GM12878 (cell line): ENCODE results near the gene SEL1L. TPM values are rescaled to one million over a fixed set of nuclear protein-coding genes. Genes with fewer than 3 reads are reported as not detected.

Source experiments
- ATAC-seq: fragments of 200-7000 bp; cut with Tn5 transposase; 3 replicates; pipeline ENCODE4 v1.9.1; 2020; ENCODE audit warnings: mild to moderate bottlenecking, moderate library complexity
- BruUV-seq: library from RNA; stranded (reverse); fragments of 400-500 nt; replicated peaks from 2 replicates; lab custom pipeline; 2021; lab: Mats Ljungman, UMichigan
- CTCF ChIA-PET: fragments of 300-600 bp; sonication (Branson Sonifier 250); formaldehyde crosslinking; extraction: SDS; loops from one replicate; lab custom pipeline; 2021; ENCODE audit warnings: inconsistent platforms; lab: Yijun Ruan, JAX
- POLR2A ChIA-PET: fragments of 350-600 bp; formaldehyde crosslinking; extraction: SDS; loops from one replicate; lab custom pipeline; 2021; ENCODE audit warnings: inconsistent platforms; lab: Charles Lee
- RAD21 ChIA-PET: fragments of 300-600 bp; sonication (Branson Sonifier 250); formaldehyde crosslinking; loops from one replicate; lab custom pipeline; 2023; ENCODE audit warnings: antibody characterized with exemption; ENCODE audit not compliant: unreplicated experiment; lab: Charles Lee
- SMC1A ChIA-PET: fragments of 300-600 bp; sonication (Branson Sonifier 250); formaldehyde crosslinking; loops from one replicate; lab custom pipeline; 2023; ENCODE audit not compliant: unreplicated experiment, uncharacterized antibody; lab: Charles Lee
- DNase-seq: peaks from one replicate; pipeline ENCODE4 v3.0.0-alpha.2; 2011; ENCODE audit warnings: low read depth, low spot score
- FAIRE-seq: peaks from 3 replicates; lab custom pipeline; 2011; peaks lifted over from hg19 to GRCh38; lab: Jason Lieb, UNC
- H2AFZ ChIP-seq: 2 replicates; pipeline ENCODE4 v1.6.0; 2011; ENCODE audit warnings: low read depth, low read length, control low read depth; ENCODE audit not compliant: control insufficient read depth
- H3K27ac ChIP-seq: 2 replicates; pipeline ENCODE4 v1.5.1; 2011; ENCODE audit warnings: control low read depth; ENCODE audit not compliant: control insufficient read depth, insufficient read depth
- H3K27me3 ChIP-seq, 2 experiments: replicated peaks in 1 of 2; 2 replicates each; pipeline versions ENCODE4 v1.6.0 to v1.6.1; 2011; ENCODE audit warnings: low read length in 1 of 2; ENCODE audit not compliant: control insufficient read depth in 2 of 2, insufficient read depth in 2 of 2
- H3K36me3 ChIP-seq, 2 experiments: 2 replicates each; pipeline ENCODE4 v1.5.1; 2011; ENCODE audit warnings: low read length in 1 of 2; ENCODE audit not compliant: control insufficient read depth in 2 of 2, insufficient read depth in 2 of 2
- H3K4me1 ChIP-seq: 2 replicates; pipeline ENCODE4 v1.6.1; 2011; ENCODE audit warnings: mild to moderate bottlenecking, low read length, moderate library complexity, mixed read lengths; ENCODE audit not compliant: control insufficient read depth, insufficient read depth
- H3K4me2 ChIP-seq: 2 replicates; pipeline ENCODE4 v1.6.0; 2011; ENCODE audit warnings: control low read depth; ENCODE audit not compliant: control insufficient read depth, insufficient read depth
- H3K4me3 ChIP-seq: fragments of 200-600 bp; sonication (generic); 2 replicates; pipeline ENCODE4 v1.5.1; 2016
- H3K79me2 ChIP-seq: 2 replicates; pipeline ENCODE4 v1.6.0; 2011; ENCODE audit warnings: low read length; ENCODE audit not compliant: control insufficient read depth, insufficient read depth
- H3K9ac ChIP-seq: 2 replicates; pipeline ENCODE4 v1.8.0; 2011; ENCODE audit warnings: low read length, control low read depth, mixed read lengths; ENCODE audit not compliant: control insufficient read depth, insufficient read depth
- H3K9me3 ChIP-seq: replicated peaks from 3 replicates; pipeline ENCODE4 v1.5.1; 2011; ENCODE audit warnings: mild to moderate bottlenecking, low read length; ENCODE audit not compliant: control insufficient read depth, insufficient read depth
- H4K20me1 ChIP-seq: 2 replicates; pipeline ENCODE4 v1.6.0; 2011; ENCODE audit not compliant: control insufficient read depth, insufficient read depth
- ATF7 ChIP-seq: fragments of 450-650 bp; IDR thresholded peaks from 2 replicates; pipeline ENCODE4 v1.6.1; 2016; ENCODE audit warnings: low read depth, mild to moderate bottlenecking
- CBX5 ChIP-seq: sonication (generic); IDR thresholded peaks from 2 replicates; pipeline ENCODE4 v1.6.1; 2016; ENCODE audit warnings: low read depth, moderate library complexity, mild to moderate bottlenecking, inconsistent platforms
- EGR1 ChIP-seq, 2 experiments: IDR thresholded peaks; 1 replicate in 1 of 2; 2 replicates in 1 of 2; pipeline ENCODE4 v1.6.1; 2011 to 2012; ENCODE audit warnings: low read depth in 2 of 2, low read length in 2 of 2, borderline replicate concordance in 1 of 2, mild to moderate bottlenecking in 1 of 2, moderate library complexity in 1 of 2
- ESRRA ChIP-seq: IDR thresholded peaks from 2 replicates; pipeline ENCODE4 v1.6.1; 2012; ENCODE audit warnings: mild to moderate bottlenecking, low read length, improper control_type of control experiment
- EZH2 ChIP-seq: IDR thresholded peaks from 2 replicates; pipeline ENCODE4 v1.6.1; 2012; ENCODE audit warnings: low read depth, mild to moderate bottlenecking, control low read depth, inconsistent platforms, low read length, borderline replicate concordance; ENCODE audit not compliant: control insufficient read depth
- NFXL1 ChIP-seq: fragments of 450-650 bp; IDR thresholded peaks from 2 replicates; pipeline ENCODE4 v1.6.1; 2017; ENCODE audit warnings: antibody characterized with exemption, mild to moderate bottlenecking, borderline replicate concordance
- POLR2A ChIP-seq: IDR thresholded peaks from 2 replicates; pipeline ENCODE4 v1.6.1; 2011; ENCODE audit warnings: low read depth, mild to moderate bottlenecking, low read length
- RAD51 ChIP-seq: fragments of 450-650 bp; IDR thresholded peaks from 2 replicates; pipeline ENCODE4 v1.6.1; 2016; ENCODE audit warnings: moderate library complexity, mild to moderate bottlenecking, inconsistent platforms
- RUNX3 ChIP-seq: IDR thresholded peaks from 2 replicates; pipeline ENCODE4 v1.6.1; 2012; ENCODE audit warnings: low read length, inconsistent platforms
- YBX1 ChIP-seq: fragments of 450-650 bp; IDR thresholded peaks from 2 replicates; pipeline ENCODE4 v1.6.1; 2016; ENCODE audit warnings: antibody characterized with exemption
- ZNF274 ChIP-seq: IDR thresholded peaks from one replicate; pipeline ENCODE4 v1.8.0; 2011; ENCODE audit not compliant: insufficient read length, insufficient read depth
- WGBS: methylation state at CpG from one replicate; pipeline ENCODE4 v1.1.6; 2016; ENCODE audit warnings: low lambda C conversion rate; ENCODE audit not compliant: insufficient replicate concordance, insufficient coverage; ENCODE audit errors: missing lambda C conversion rate; 5-methylcytosine and 5-hydroxymethylcytosine counted together
- in situ Hi-C: fragments of 300-500 bp; cut with MboI; formaldehyde crosslinking; loops from 9 replicates; pipeline ENCODE4 v1.14.3; 2018; ENCODE audit warnings: mixed read lengths
- intact Hi-C: fragments of 100-400 bp; cut with micrococcal nuclease; formaldehyde crosslinking; loops from one replicate; pipeline ENCODE4 v1.14.2; 2022; ENCODE audit not compliant: unreplicated experiment
- polyA plus RNA-seq, 11 experiments: library from polyadenylated mRNA; depleted of rRNA in 4 of 11; unstranded in 6 of 11; stranded (reverse) in 5 of 11; fragments of >200 nt; fragmentation: Nextera tagmentation in 4 of 11; fragmentation: Illumina TruSeq in 1 of 11; extraction: Ambion mirVana in 4 of 11; extraction: Trizol in 1 of 11; gene quantifications; 1 replicate in 1 of 11; 2 replicates in 10 of 11; pipeline versions ENCODE4 v1.2.1 to v1.2.3, GENCODE V29; 2011 to 2016; ENCODE audit warnings: inconsistent platforms in 2 of 11, missing spikeins in 2 of 11, low read depth in 1 of 11
- total RNA-seq, 4 experiments: library from RNA; depleted of rRNA in 3 of 4; stranded (reverse); fragments of >200 nt in 3 of 4; fragmentation: Illumina TruSeq in 1 of 4; extraction: Trizol in 1 of 4; gene quantifications; 2 replicates each; pipeline versions ENCODE4 v1.2.1 to v1.2.3, GENCODE V29; 2013 to 2021
- TF ChIP-seq, protein P1 (sequence below): fragments of 450-650 bp; IDR thresholded peaks from 2 replicates; pipeline ENCODE4 v1.6.1; 2017; ENCODE audit warnings: mild to moderate bottlenecking, low read depth, inconsistent platforms; ENCODE audit not compliant: poor library complexity, severe bottlenecking

Gene SEL1L
- total and polyA plus RNA-seq, 10 of the 15 experiments (the other 5 are each of a cell fraction or from before 2014, with no cell fraction given): 13.4 to 57.2 (median 31.7) TPM

DNA sequence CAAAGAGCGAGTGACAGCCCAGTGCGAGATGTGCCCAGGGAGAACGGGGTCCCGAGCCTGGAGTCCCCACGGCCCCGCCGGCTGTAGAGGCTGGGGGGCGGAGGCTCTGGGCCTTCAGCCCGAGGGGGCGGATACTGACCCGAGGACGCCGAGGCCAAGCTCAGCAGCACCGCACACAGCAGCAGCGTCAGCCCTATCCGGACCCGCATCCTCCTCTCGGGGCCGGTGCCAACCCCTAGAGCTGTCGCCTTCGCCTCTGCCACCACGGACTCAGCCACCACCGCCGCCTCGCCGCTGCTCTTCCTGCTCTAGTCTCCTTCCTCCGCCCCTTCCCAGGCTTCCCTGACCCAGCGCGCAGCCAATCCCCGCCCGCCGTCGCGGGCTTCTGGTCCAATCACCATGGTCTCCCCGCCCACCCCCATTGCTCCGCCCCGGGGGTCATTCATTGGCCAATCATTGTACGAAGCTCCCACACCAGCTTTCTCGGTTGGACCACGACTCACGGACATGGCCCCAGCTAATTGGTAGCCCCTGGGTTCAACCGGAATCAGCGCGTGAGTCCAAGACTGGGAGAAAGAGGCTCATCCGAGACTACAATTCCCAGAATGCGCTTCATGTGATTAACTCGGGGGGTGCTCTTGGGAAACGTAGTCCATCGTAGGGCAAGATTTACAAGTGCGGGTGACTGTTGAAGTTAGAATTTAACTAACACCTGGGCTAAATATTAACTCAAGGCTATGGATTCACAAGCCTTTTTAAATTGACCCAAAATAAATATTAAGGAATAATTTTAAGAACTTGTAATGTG lies at the start of gene SEL1L (continued):
- peak; percentile 45; the same call in 1 of the 2 replicates for TF ChIP-seq RAD51

DNA sequence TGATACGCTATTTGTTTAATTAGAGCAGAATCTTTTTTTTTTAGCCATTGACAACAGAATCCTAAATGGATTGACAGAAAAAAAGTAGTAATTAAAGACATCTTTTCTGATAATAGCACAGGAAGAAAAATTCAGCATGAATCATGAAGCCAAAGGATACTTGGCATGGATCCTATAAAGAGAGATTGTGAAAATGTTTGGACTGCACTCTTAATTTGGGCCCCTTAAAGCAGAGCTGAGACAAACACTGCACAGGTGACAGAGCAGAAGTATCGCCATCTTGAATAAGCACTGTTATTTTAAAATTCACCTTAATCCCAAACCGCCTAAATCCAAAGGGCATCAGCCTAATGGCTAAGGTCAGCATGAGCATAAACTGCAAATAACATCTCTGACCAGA lies 48.8 kb upstream of the SEL1L start:
- no peak overlapping the region for H3K9ac ChIP-seq
- WGBS: 33% methylated on average over 3 of the region's 3 CpGs
- no peaks in the 10 kb centered on the region for H3K9me3 ChIP-seq
- H3K27me3 ChIP-seq: no peaks in the 10 kb centered on the region
- ChIA-PET CTCF (no interaction called here), POLR2A (no interaction called here), SMC1A (no interaction called here), RAD21 (no interaction called here)
- H2AFZ ChIP-seq: no peak overlapping the region
- BruUV-seq: no TSS peak
- H3K36me3 ChIP-seq: no peaks in the 10 kb centered on the region
- no peaks in the 10 kb centered on the region for H3K79me2 ChIP-seq
- ATAC-seq (no peak), FAIRE-seq (no peak), DNase-seq (no peak)
- TF ChIP-seq CBX5 (no peak), NFXL1 (no peak), POLR2A (no peak), YBX1 (no peak), RUNX3 (no peak)
- no peak overlapping the region for H3K4me3 ChIP-seq
- no peaks in the 10 kb centered on the region for H3K4me1 ChIP-seq
- intact Hi-C loops: no loop called here
- no peak overlapping the region for H3K4me2 ChIP-seq
- no peak overlapping the region for H3K27ac ChIP-seq
- in situ Hi-C loops: no loop called here
- H4K20me1 ChIP-seq: no peaks in the 10 kb centered on the region

DNA sequence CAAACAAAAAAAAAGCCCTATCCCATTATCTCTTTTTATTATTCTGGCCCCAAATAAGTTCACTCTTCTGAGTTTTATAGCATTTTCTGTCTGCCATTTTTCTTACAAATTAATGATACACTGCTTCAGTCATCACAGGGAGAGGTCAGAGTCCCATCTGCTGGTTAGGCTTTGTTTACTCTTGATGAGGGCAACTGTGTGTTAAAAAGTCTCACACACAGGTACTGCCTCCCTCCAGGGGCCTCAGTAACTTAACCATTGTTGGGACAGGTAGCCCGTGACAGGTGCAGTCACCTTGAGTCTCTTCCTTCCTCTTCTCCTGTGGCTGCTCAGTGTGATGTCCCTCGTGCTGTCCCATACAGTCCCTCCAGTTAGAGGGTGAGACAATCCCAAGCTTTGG lies 45.5 kb upstream of the SEL1L start:
- intact Hi-C loops: no loop called here
- CTCF ChIA-PET: interaction anchor here (2.3 kb wide), 1 partner anchor 13 kb away, joined by 9 read pairs; no protein-coding TSS in a partner anchor
- TF ChIP-seq, protein P1, sequence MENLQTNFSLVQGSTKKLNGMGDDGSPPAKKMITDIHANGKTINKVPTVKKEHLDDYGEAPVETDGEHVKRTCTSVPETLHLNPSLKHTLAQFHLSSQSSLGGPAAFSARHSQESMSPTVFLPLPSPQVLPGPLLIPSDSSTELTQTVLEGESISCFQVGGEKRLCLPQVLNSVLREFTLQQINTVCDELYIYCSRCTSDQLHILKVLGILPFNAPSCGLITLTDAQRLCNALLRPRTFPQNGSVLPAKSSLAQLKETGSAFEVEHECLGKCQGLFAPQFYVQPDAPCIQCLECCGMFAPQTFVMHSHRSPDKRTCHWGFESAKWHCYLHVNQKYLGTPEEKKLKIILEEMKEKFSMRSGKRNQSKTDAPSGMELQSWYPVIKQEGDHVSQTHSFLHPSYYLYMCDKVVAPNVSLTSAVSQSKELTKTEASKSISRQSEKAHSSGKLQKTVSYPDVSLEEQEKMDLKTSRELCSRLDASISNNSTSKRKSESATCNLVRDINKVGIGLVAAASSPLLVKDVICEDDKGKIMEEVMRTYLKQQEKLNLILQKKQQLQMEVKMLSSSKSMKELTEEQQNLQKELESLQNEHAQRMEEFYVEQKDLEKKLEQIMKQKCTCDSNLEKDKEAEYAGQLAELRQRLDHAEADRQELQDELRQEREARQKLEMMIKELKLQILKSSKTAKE: no peak
- TF ChIP-seq EZH2 (no peak), ZNF274 (no peak), ATF7 (no peak), ESRRA (no peak), YBX1 (no peak), EGR1 (IDR thresholded peaks at IDR 0.05; ENCODE audit: borderline replicate concordance in 1 of 2, low read depth in 2 of 2, low read length in 2 of 2) (no peak)

More for the DNA sequence above, 45.5 kb upstream of the SEL1L start:
- H3K36me3 ChIP-seq: no peaks in the 10 kb centered on the region
- ChIA-PET RAD21 (no interaction called here), POLR2A (no interaction called here), SMC1A (interaction anchor here (0.7 kb wide), 1 partner anchor 9 kb away, joined by 3 read pairs; no protein-coding TSS in a partner anchor)
- no TSS peak for BruUV-seq
- H3K27me3 ChIP-seq: no peaks in the 10 kb centered on the region
- H3K9ac ChIP-seq: no peak overlapping the region
- no peaks in the 10 kb centered on the region for H3K4me1 ChIP-seq
- H2AFZ ChIP-seq: no peak overlapping the region
- in situ Hi-C loops: no loop called here
- H3K9me3 ChIP-seq: no peaks in the 10 kb centered on the region
- DNase-seq: no peak
- FAIRE-seq: no peak
- H4K20me1 ChIP-seq: no peaks in the 10 kb centered on the region
- H3K79me2 ChIP-seq: no peaks in the 10 kb centered on the region
- H3K4me2 ChIP-seq: no peak overlapping the region
- no peak for ATAC-seq
- no peak overlapping the region for H3K4me3 ChIP-seq
- 27% methylated on average over 2 of the region's 2 CpGs for WGBS
- no peak overlapping the region for H3K27ac ChIP-seq
